ENCODE measurements around the gene PGGHG.
"Not testable (repeated sequence)": the region's sequence is repeated elsewhere in the genome, so short reads cannot be mapped to it uniquely, and the experiment has no call there.

The PGGHG gene

GRCh38 chr11:330307-330693 lies 41.4 kb downstream of the PGGHG start:
- no peak for DNase-seq (ENCODE audit: low read depth in 2 of 2)

GRCh38 chr11:330694-331357 lies 41.9 kb downstream of the PGGHG start:
- peak in 1 of 2 experiments; percentile 21 for DNase-seq (ENCODE audit: low read depth in 2 of 2)

GRCh38 chr11:331358-332060 lies 42.6 kb downstream of the PGGHG start:
- no peak for DNase-seq (ENCODE audit: low read depth in 2 of 2)

- no peak for DNase-seq (ENCODE audit: low read depth in 2 of 2)
These were observed 43.9 kb downstream of the PGGHG start for GRCh38 chr11:332651-333480.

- not testable (repeated sequence) for DNase-seq (ENCODE audit: low read depth in 2 of 2)
These were observed 44.8 kb downstream of the PGGHG start for GRCh38 chr11:333616-334263.

GRCh38 chr11:334264-334994 lies 45.5 kb downstream of the PGGHG start:
- DNase-seq (ENCODE audit: low read depth in 2 of 2), result no peak

- no peak for DNase-seq (ENCODE audit: low read depth in 2 of 2)
These were observed 47.1 kb downstream of the PGGHG start for GRCh38 chr11:335779-336658.

GRCh38 chr11:336659-337198 lies 47.8 kb downstream of the PGGHG start:
- no peak for DNase-seq (ENCODE audit: low read depth in 2 of 2)

- DNase-seq (ENCODE audit: low read depth in 2 of 2), result no peak
These were observed 48.8 kb downstream of the PGGHG start for GRCh38 chr11:337711-338110.

GRCh38 chr11:339963-340362 lies 51.0 kb downstream of the PGGHG start:
- DNase-seq (ENCODE audit: low read depth in 2 of 2), result no peak

GRCh38 chr11:340539-341512 lies 51.9 kb downstream of the PGGHG start:
- DNase-seq (ENCODE audit: low read depth in 2 of 2), result no peak

GRCh38 chr11:342328-342727 lies 53.4 kb downstream of the PGGHG start:
- no peak for DNase-seq (ENCODE audit: low read depth in 2 of 2)

- no peak for DNase-seq (ENCODE audit: low read depth in 2 of 2)
These were observed 56.1 kb downstream of the PGGHG start for GRCh38 chr11:344836-345578.
